ENCODE data around the gene UTF1.
A peak's percentile ranks its signal among the peaks of the same experiment; 100 is the strongest.
"Not testable (repeated sequence)": the region's sequence is repeated elsewhere in the genome, so short reads cannot be mapped to it uniquely, and the experiment has no call there.

Gene UTF1

DNA sequence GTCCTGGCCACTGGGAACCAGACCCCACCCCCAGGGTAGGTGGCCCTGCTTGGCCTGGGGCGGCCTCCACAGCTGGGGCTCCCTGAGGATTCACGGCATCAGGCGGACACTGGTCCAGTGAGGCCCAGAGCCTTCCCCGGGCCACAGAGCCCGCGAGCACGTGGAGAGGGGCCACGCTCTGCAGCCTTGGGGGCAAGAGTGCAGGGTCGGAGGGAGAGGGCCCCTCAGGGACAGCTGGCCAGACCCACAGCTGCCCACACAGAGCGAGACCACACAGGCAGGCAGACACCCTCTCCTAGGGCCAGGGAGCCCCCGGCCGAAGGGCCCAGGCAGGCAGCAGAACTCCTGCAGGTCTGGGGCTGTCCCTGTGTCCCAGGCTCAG is 18.3 kb downstream of the UTF1 start:
- DNase-seq, result no peak

DNA sequence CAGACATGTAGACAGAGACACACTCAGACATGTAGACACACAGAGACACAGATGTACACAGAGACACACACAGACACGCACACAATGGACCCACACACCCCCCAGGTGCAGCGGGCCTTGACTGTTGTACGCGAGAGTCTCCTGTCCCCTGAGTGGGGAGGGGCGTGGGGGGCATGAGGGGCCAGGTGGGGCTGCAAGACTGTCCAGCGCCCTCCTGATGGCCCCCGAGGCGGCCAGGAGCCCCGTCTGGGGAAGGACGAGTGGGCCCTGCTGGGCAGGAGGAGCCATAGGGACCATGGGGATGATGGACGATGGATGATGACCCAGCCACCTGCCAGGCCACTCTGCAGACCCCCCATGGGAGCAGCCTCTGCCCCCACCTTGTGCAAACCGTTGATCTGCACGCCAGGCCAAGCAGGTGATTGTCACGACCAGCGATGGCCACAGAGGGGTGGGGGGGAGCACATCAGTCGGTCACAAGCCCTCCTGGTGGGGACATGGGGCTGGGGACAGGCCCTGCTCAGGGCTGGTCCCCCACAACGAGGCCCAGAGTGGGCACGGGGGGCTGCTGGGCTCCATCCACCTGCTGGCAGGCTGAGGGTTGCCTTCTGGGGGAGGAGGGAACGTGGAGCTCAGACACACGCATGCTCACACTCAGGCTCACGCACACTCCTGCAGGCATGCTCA is 19.2 kb downstream of the UTF1 start:
- DNase-seq, result no peak

DNA sequence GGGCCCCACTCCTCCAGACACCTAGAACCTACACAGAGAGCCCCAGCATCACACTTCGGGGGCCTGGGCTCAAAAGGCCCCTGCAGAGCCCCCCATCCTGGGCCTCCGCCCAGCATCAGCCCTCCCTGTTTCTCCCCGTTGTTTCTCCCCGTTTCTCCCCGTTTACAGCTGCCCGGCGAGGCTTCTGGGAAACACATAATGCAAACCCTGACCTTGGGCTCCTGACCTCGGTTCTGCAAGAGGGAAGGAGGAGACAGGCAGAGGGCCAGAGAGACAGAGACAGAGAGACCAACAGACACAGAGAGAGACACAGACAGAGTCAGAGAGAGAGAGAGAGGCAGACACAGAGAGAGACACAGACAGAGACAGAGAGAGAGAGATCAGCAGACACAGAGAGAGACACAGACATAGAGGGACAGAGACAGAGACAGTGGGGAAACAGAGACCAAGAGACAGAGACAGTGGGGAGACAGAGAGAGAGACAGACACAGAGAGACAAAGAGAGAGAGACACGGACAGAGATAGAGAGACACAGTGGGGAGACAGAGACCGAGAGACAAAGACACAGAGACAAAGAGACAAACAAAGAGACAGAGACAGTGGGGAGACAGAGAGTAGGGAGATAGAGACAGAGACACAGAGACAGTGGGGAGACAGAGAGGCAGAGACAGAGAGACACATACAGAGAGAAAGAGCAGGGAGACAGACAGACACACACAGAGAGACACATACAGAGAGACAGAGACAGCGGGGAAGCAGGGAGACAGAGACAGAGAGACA is 20.1 kb downstream of the UTF1 start:
- no peak for DNase-seq

DNA sequence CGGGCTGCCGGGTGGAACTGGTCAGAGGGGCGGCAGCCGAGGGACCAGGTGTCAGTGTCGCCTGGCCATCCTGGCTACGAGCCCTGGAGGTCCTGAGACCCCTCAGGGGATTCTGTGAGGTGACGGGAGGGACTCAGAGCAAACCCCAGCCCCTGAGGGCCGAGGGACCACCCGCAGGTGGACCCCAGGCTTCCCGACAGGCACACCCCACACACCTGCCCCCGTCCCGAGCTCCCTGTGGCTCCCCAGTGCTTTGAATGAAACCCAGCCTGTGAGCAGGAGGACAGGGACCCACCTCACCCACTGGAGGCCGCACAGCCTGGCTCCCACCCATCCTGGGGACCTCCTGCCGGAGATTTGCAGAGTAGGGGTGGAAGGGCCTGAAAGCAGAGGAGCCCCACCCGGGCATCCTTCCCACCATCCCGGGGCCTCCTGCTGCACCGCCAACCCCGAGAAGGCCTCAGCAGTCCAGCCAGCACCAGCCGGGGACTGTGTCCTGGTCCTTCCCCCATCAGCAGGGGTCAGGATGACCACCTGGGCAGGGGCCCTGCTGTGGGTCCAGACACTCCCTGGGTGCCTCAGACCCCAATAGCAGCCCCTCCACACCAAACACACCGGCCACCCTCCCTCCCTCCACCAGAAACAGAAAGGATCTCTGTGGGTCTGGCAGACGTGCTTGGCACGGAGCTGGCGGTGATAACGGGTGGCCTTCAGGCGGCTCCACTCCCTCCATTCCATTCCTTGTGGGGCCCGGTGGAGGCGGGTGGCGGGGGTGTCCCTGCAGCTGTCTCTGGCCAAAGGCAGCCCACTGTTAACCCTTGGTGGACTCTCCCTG is 21.6 kb downstream of the UTF1 start:
- no peak for DNase-seq

DNA sequence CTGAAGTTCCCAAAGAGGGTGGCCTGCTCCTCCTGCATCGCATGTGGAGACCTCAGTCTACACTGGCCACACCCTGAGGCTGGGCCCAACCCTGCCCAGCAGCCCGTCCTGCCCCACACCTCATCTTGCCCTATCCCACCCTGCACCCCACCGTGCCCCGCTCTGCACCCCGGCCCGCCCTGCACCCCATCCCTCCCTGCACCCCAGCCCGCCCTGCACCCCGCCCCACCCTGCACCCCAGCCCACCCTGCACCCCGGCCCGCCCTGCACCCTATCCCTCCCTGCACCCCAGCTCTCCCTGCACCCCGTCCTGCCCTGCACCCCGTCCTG is 22.2 kb downstream of the UTF1 start:
- DNase-seq, result no peak

DNA sequence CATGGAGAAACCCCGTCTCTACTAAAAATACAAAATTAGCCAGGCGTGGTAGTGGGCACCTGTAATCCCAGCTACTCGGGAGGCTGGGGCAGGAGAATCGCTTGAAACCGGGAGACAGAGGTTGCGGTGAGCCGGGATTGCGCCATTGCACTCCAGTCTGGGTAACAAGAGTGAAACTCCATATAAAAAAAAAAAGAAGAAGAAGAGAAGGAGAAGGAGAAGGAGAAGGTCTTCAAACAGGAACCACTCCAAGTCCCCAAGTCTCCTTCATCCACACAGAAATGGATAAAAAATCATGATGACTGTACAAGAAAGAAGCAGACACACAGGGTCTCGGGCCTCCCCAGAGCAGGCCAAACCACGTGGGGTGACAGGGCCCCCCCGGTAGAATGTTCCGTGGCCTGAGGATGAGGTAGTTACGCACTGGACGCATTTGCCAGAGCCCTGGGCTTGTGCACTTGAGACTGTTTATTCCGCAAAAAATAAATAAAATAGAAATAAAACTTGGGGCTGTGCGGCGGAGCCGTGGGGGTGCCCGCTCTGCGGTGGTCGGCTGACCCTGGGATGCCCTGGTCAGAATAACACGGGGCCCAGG is 23.4 kb downstream of the UTF1 start:
- no peak for DNase-seq

DNA sequence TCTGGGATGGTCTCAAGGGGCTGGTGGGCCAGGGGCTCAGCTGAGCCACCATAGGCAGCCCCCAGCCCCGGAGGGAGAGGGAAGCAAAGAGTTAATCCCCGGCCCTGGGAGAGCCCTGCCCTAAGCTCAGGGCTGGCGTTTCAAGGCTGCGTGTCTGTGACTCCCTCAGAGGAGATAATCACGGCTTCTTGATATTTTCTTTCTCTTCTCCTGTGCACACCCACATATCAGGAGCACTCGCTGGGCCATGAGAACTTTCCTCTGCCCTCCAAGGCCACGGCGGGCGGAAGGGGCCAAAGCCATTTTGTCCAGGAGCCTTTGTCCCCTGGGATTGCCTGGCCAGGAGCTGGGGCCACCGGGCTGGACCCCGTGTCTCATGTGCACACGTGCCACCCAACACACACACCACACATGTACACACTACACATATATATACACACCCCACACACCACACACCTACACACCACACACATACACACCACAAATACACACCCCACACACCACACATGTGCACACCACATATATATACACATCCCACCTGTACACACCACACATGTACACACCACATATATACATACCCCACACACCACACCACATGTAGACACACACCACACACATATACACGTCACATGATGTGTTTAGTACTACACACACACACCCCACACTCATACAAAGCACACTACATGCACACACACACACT is 24.6 kb downstream of the UTF1 start:
- no peak for DNase-seq

DNA sequence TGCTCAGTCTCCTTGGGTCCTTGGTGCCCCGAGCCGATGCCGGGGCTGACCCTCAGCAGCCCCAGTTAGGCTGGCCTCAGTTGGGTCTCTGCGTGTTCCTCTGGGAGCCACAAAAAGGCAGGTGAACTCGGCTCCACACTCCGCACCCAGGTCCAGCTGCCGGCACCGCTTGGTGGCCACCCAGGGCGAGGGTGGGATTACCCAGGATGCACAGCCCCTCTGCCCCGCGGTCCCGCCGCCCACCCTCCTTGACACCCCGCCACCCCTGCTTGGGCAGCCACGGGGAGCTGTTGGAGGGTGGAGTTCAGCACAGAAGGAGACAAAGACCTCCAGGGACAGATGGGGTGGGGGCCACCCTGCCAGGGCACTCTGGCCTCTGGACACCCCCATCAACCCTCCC is 25.3 kb downstream of the UTF1 start:
- no peak for DNase-seq

DNA sequence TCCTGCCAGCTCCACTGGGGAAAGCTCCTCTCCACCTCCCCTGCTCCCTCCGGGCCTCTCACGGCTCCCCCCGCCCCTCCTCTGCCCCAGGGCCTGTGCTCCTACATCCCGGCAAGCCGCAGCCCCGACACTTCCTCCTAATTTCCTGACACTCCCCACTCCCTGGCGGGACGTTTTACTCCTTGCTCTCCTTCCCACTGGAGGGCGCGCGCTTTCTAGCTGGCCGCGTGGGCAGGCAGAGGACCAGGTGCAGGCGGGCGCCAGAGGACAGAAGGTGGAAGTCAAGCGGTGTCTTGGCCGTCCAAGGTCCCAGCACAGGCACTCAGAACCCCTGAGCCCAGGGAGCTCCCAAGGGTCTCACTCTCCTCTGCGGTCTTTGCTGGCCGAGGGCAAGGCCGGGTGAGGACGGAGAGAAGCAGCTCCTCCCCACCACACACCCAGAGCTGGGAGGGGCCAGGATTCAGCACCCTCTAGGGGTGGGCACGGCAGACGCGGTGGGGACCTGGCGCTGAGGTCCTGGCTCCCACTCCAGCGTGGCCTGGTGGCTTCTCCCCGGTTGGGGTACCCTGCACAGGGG is 27.6 kb downstream of the UTF1 start:
- DNase-seq, result peak; percentile 19

DNA sequence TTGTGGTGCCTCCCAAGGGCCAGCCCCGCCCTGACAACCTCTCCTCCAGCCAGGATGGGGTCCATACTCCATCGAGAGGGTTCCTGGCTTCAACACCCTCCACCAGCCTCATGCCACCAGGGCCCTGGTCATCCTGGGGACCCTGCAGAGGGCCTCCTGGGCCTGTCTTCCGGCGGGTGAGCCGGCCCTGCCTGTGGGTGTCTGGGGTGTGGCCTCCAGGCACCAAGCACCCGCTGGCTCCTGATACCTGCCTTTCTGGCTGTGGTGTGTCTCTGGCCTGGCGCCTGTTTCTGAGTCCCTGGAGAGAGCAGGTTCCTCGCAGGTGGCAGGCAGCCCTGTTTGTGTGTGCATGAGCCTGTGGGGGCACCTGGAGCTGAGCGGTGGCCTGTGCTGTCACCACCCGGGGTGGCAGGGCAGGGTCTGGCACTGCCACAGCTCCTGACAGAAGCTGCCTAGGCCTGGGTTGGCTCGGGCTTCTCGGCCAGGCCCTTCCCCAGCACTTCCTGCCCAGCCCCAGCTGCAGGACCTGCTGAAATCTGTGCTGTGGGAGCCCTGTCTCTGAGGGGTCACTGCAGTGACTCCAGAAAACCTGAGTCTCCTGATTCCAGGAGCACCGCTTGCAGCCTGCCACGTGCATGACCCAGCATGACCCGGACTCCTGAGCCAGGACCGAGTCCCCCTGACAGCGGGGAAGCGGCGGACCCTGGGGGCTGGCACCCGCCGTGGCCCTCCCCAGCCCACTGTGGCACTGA is 28.2 kb downstream of the UTF1 start:
- no peak for DNase-seq

DNA sequence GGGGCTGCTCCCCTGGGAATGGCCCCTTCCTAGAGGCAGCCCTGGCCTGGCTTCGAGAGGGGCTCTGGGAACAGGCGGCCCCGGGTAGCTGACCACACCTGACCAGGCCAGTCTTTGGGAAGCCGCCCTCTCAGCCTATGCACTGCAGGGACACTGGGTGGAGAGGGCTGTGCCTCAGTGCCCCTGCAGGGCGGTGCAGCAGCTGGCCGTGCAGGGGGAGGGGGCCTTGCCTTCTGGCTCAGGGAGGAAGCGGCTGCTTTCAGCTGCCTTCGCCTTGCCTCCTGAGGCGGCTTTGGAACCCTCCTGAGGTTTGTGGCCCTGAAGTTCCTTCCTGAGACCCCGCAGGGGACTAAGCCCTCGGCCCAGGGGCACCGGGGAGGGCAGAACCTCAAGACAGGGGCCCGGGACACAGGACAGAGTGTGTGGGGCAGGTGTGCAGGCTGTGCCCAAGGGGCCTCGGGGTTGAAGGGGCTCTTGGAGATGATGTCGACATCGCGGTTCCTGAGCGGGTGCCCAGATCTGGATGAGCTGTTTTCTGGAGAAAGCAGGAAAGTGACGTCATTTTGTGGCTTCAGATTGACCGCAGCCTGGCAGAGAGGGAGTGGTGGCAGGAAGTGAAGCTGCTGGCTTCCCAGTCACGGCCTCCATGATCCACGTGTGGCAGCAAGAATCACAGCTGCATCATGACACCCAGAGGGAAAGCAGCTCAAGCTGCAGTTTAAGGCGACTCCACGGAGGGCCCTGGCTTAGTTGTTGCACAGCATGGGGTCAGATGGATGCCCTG is 29.0 kb downstream of the UTF1 start:
- no peak for DNase-seq

DNA sequence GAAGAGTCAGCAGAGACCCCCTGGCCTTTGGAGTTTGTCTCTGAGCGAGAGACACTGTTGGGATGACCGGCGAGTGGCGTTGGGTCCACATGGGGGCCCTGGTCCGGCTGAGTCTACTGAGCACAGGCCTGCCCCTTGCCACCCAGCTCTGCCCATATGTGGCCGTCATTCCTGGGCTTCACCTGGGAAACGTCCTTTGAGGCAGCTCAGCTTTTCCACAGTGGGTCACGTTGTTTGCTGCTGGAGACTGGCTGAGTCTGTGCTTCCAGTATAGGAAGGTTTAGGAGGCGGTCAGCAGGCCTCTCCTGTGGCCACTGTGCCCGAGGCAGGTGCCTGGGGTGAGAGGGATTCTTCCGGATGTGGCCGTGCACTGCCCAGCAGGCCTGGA is 29.6 kb downstream of the UTF1 start:
- DNase-seq, result no peak

DNA sequence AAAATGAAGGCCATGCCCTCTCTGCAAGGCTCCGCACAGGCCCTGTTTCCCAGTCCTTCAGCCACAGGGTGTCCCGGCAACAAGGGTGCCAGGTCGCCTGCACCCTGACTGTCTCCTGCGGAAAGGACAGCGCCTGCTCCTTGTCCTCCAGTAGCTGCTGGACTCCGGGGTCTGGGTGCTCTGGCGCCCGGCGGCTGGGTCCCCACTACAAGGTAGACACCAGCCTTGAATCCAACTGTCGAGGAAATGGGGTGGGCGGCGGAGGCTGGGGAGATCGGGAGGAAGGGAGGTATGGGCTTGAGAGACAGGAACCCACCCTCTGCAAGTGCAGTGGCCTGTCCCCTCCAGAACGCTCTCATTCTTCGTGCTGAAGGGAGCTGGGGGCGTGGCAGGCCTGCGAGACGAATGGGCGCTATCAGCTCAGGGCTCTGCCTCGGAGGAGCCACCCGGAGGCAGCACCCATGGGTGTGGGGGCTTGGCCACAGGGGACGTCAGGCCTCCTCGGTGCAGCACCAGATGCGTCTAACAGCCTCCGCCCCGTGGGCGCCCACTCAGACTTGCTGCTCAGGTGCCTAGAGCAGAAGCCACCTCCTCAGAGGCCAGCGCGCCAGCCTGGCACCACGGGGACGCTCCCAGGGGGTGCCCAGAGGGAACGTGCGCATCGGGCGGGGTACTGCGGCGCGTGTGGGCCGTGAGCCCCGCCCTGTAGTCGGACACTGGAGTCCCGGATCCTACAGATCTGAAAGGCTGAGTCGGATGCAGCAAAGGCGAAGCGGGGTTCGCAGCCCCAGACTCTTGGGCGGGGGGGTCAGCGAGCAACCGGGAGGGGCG is 31.1 kb downstream of the UTF1 start:
- no peak for DNase-seq

DNA sequence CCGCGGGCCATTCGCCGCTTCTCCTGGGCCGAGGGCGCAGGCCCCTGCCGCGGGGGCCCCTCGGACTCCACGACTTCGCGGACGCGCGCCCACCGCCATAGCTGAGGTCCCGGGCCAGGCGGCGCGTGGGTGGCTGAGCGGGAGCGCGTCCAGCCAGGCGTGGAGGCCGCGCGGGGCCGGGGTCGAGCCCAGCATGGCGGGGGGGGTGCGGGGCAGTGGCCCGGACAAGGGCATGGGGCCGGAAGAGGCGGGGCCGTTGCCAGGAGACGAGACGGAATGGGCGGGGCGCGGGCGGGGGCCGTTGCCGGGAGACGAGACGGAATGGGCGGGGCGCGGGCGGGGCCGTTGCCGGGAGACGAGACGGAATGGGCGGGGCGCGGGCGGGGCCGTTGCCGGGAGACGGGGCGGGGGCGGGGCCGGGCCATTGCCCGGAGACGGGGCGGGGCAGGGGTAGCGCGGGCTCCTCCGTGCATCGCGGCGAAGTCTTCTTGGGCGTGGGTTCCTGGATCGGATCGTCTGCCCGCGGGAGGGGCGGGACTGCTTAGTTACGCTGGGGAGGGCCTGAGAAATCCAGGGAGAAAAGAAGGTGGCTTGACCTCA is 31.8 kb downstream of the UTF1 start:
- DNase-seq, result no peak

DNA sequence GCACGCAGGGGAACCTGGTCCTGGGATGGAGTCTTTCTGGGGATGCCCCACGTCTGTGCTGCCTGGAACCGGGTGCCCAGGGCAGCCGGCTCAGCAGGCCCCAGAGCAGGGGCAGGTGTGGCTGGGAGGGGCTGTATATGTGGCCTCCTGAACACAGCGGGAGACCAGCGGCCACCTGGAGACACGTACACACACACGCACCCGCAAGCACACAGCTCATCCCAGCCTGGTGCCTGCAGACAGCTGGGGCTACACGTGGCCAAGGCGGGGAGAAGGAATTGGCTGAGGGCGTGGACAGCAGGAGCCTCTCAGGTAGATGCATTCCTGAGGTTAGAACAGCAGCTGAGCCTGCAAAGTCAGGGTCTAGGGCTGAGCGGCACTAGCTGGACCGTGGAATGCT is 32.7 kb downstream of the UTF1 start:
- no peak for DNase-seq

DNA sequence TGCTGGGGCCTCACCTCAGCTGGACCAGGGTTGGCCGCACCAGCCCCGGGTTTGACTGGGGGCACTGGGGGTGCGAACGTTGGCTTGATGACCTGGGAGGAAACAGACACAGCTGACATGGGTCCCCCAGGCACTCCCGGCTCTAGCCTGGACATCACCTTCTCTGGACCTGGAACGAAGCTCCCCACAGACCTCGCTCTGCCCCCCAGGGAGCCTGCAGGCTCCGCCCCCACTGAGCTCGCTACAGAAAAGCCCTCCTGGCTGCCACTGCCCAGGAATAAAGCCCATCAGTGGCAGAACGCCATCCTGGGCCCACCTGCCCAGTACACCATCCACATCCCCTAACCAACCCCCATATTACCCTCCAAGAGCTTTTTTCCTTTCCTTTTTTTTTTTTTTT is 33.7 kb downstream of the UTF1 start:
- no peak for DNase-seq

DNA sequence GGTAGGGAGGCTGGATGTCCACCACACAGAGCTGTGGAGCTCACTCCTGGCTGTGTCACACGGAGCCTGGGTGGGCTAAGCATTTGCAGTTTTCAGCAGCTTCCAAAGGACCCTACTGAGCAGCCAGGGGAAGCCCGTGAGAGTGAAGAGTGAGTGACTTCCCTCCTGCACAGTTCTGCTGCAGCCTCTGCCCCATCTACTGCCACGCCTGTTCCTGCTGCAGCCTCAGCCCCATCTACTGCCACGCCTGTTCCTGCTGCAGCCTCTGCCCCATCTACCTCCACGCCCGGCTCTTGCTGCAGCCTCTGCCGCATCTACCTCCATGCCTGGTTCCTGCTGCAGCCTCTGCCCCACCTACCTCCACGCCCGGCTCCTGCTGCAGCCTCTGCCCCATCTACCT is 34.4 kb downstream of the UTF1 start:
- DNase-seq, result no peak

DNA sequence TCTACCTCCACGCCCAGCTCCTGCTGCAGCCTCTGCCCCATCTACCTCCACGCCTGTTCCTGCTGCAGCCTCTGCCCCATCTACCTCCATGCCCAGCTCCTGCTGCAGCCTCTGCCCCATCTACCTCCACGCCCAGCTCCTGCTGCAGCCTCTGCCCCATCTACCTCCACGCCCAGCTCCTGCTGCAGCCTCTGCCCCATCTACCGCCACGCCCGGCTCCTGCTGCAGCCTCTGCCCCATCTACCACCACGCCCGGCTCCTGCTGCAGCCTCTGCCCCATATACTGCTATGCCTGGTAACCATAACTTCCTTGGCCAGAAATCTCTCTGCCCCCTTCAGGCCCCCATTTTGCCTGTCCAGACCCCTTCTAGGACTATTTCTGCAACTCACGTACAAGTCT is 35.0 kb downstream of the UTF1 start:
- DNase-seq, result not testable (repeated sequence)

DNA sequence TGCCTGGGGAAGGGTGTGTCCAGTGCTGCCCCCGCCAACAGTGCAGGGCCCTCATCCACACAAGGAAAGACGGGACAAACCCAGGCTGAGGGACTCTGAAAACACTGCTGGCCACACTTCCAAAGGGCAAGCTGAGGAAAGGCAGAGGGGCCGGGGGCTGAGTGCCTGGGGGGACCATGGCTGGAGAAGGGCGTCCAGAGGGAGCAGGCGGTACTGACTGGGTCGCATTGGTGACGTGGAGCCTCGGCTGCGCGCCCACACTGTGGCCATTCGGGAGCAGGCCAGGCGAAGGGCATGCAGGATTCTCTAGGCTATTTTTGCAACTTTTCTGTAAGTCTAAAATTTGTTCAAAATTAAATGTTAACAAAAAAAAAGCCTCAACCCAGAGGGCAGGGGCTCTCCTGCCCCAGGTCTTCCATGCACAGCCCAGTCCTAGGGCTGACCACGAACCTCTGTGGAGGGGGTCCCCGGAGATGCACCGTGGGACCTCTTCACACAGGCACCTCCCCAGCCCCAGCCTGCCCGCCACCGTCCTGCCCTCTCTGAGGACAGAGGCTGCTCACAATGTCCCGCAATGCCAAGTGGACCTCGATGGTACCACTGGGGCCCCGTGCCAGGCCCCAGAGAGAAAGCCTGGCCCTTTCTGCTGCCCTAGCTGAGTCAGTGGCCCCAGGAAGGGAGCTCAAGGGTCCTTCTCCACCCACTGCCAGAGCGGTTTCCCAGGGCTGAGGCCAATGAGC is 36.2 kb downstream of the UTF1 start:
- DNase-seq, result no peak
